H1 (cell line): ENCODE results near the gene SND1. TPM values are rescaled to one million over a fixed set of nuclear protein-coding genes. Genes with fewer than 3 reads are reported as not detected.

Experiments
- POLR2AphosphoS5 ChIP-seq: IDR thresholded peaks from 2 replicates; pipeline ENCODE4 v1.6.1; 2011; ENCODE audit warnings: low read depth, low read length
- SP4 ChIP-seq: IDR thresholded peaks from 2 replicates; pipeline ENCODE4 v1.6.1; 2012; ENCODE audit warnings: low read length, inconsistent platforms
- polyA plus RNA-seq, 7 experiments: library from polyadenylated mRNA; depleted of rRNA in 3 of 7; stranded (reverse) in 5 of 7; unstranded in 2 of 7; fragments of >200 nt in 5 of 7; fragments of 200-250 nt in 2 of 7; gene quantifications; 1 replicate in 5 of 7; 2 replicates in 1 of 7; 4 replicates in 1 of 7; pipeline versions ENCODE4 v1.2.1 to v1.2.3, GENCODE V29; 2011 to 2013; ENCODE audit warnings: missing spikeins in 2 of 7, mixed read lengths in 2 of 7
- total RNA-seq: library from RNA; stranded (reverse); fragmentation: NEBNext Ultra II Directional; extraction: Animal tissue kit (Norgen Biotek cat#: 25700); gene quantifications from 2 replicates; pipeline ENCODE4 v1.2.1, GENCODE V29; 2021
- TF ChIP-seq, protein P1 (sequence below), 3 experiments: IDR thresholded peaks; 1 replicate in 2 of 3; 2 replicates in 1 of 3; pipeline versions ENCODE4 v1.5.1 to v1.6.1; 2011; ENCODE audit warnings: low read length in 3 of 3, mild to moderate bottlenecking in 3 of 3, inconsistent platforms in 2 of 3, low read depth in 1 of 3, moderate library complexity in 1 of 3; ENCODE audit not compliant: insufficient read depth in 1 of 3; ENCODE audit errors: control extremely low read depth in 1 of 3

Gene SND1
- total and polyA plus RNA-seq, 2 of the 8 experiments (the other 6 are each of a cell fraction or from before 2014, with no cell fraction given), result 122 to 290 TPM

DNA sequence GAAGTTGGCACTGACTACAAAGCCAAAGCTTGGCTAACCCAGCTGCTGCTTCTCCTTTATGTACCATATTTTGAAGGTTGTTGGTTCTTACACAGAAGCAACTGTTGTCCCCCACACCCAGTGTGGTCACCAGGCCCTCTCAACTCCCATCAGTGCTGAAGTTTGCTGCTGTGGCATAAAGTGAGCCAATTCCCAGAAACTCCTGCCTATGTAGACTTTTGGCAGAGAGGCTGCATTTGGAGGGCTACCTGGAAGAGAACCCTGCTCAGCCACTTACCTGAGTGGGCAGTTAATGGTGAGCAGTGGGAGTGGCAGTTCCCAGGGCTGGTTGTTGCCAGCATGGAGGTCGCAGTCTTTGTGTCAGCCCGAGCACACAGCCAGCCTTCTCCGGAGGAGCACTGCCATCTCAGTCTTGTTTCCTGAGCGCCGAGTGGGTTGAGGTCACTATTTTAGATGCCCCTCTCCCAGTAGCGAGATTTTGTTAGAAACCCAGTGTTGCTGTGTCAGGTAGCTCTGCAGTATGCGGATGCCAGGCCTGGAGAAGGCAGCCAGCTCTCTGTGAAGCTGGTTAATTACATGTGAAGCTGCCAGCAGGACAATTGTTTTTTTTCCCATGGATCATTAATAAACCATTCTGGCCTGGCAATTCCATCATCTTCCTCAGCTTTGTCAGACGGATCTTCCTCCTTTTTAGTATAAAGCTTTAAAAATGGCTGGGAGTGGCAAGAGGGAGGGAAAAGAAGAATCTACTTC lies 354.7 kb downstream of the SND1 start (continued):
- TF ChIP-seq, protein P1, sequence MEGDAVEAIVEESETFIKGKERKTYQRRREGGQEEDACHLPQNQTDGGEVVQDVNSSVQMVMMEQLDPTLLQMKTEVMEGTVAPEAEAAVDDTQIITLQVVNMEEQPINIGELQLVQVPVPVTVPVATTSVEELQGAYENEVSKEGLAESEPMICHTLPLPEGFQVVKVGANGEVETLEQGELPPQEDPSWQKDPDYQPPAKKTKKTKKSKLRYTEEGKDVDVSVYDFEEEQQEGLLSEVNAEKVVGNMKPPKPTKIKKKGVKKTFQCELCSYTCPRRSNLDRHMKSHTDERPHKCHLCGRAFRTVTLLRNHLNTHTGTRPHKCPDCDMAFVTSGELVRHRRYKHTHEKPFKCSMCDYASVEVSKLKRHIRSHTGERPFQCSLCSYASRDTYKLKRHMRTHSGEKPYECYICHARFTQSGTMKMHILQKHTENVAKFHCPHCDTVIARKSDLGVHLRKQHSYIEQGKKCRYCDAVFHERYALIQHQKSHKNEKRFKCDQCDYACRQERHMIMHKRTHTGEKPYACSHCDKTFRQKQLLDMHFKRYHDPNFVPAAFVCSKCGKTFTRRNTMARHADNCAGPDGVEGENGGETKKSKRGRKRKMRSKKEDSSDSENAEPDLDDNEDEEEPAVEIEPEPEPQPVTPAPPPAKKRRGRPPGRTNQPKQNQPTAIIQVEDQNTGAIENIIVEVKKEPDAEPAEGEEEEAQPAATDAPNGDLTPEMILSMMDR (IDR thresholded peaks at IDR 0.05; ENCODE audit: control extremely low read depth in 1 of 3, insufficient read depth in 1 of 3, low read depth in 1 of 3, low read length in 3 of 3), result no peak
- TF ChIP-seq SP4 (no peak), POLR2AphosphoS5 (no peak)
